ENCODE data around the gene LSMEM2.
A peak's percentile ranks its signal among the peaks of the same experiment; 100 is the strongest.

The LSMEM2 gene

GRCh38 chr3:50297896-50298725, 19.2 kb downstream of the LSMEM2 start:
- FAIRE-seq (no peak), DNase-seq (ENCODE audit: insufficient read length, low spot score) (no peak)
- no peak for TF ChIP-seq CTCF (IDR thresholded peaks at IDR 0.05; ENCODE audit: insufficient read depth, missing control alignments)

GRCh38 chr3:50298836-50299637, 20.1 kb downstream of the LSMEM2 start, which contains the start of the genes HYAL3 and NAA80:
HYAL3 (minus strand) TSS chr3:50299405; CDS start chr3:50295602, 3,803 bp downstream.
NAA80 (minus strand) TSS chr3:50299405; CDS start chr3:50297463, 1,942 bp downstream.
- no peak for FAIRE-seq

GRCh38 chr3:50299638-50299928, 20.7 kb downstream of the LSMEM2 start:
- DNase-seq (ENCODE audit: insufficient read length, low spot score) (no peak), FAIRE-seq (no peak)
- TF ChIP-seq CTCF (IDR thresholded peaks at IDR 0.05; ENCODE audit: insufficient read depth, missing control alignments): no peak

More at GRCh38 chr3:50298836-50299637, 20.1 kb downstream of the LSMEM2 start, which contains the start of the genes HYAL3 and NAA80:
- no peak for TF ChIP-seq CTCF (IDR thresholded peaks at IDR 0.05; ENCODE audit: insufficient read depth, missing control alignments)
- peak; percentile 98 for DNase-seq (ENCODE audit: insufficient read length, low spot score)

- no peak for DNase-seq (ENCODE audit: insufficient read length, low spot score)
- TF ChIP-seq CTCF (IDR thresholded peaks at IDR 0.05; ENCODE audit: insufficient read depth, missing control alignments): no peak
- FAIRE-seq: no peak
Observed at GRCh38 chr3:50299929-50300680, 21.2 kb downstream of the LSMEM2 start.

- FAIRE-seq (no peak), DNase-seq (ENCODE audit: insufficient read length, low spot score) (no peak)
- no peak for TF ChIP-seq CTCF (IDR thresholded peaks at IDR 0.05; ENCODE audit: insufficient read depth, missing control alignments)
Observed at GRCh38 chr3:50300681-50301254, 21.9 kb downstream of the LSMEM2 start.

GRCh38 chr3:50302095-50303012, 23.5 kb downstream of the LSMEM2 start:
- FAIRE-seq: no peak
- TF ChIP-seq CTCF (IDR thresholded peaks at IDR 0.05; ENCODE audit: insufficient read depth, missing control alignments): no peak
- DNase-seq (ENCODE audit: insufficient read length, low spot score): no peak

Measured in D721Med (cell line).